K562 (cell line): Measurements from ENCODE around the gene MAGI2. TPM values are rescaled to one million over a fixed set of nuclear protein-coding genes. Genes with fewer than 3 reads are reported as not detected.

Experiments used
- BCLAF1 ChIP-seq, 2 experiments: fragments of 450-650 bp in 1 of 2; IDR thresholded peaks; 2 replicates each; pipeline ENCODE4 v1.6.1; 2011 to 2017; ENCODE audit warnings: low read depth in 2 of 2, antibody characterized with exemption in 1 of 2, borderline replicate concordance in 1 of 2, low read length in 1 of 2, mild to moderate bottlenecking in 1 of 2, mixed read lengths in 1 of 2; ENCODE audit not compliant: control insufficient read depth in 1 of 2
- CUX1 ChIP-seq: fragments of 200-800 bp; sonication (Bioruptor generic); IDR thresholded peaks from 2 replicates; pipeline ENCODE4 v1.6.1; 2016; ENCODE audit warnings: missing genetic modification characterization, missing compliant biosample characterization
- GTF2E2 ChIP-seq: fragments of 200-800 bp; sonication (Bioruptor generic); IDR thresholded peaks from 2 replicates; pipeline ENCODE4 v1.6.1; 2016; ENCODE audit warnings: missing genetic modification characterization, missing compliant biosample characterization
- MAZ ChIP-seq, 2 experiments: fragments of 450-650 bp in 1 of 2; sonication (generic) in 1 of 2; formaldehyde crosslinking; IDR thresholded peaks in 1 of 2; conservative IDR thresholded peaks in 1 of 2; 2 replicates each; pipeline versions ENCODE4 v1.4.0 to v1.5.0; 2020; ENCODE audit warnings: mild to moderate bottlenecking in 1 of 2, missing genetic modification reagents in 1 of 2
- NR0B1 ChIP-seq: fragments of 450-650 bp; IDR thresholded peaks from one replicate; pipeline ENCODE4 v1.6.1; 2018; ENCODE audit warnings: mild to moderate bottlenecking, moderate library complexity; ENCODE audit not compliant: partially characterized antibody
- POLR2G ChIP-seq: fragments of 200-400 bp; formaldehyde crosslinking; IDR thresholded peaks from 2 replicates; pipeline ENCODE4 v1.6.1; 2017; ENCODE audit warnings: low read depth, mild to moderate bottlenecking, antibody characterized with exemption, low read length, moderate library complexity
- SIX5 ChIP-seq, 2 experiments: IDR thresholded peaks; 2 replicates each; pipeline ENCODE4 v1.6.1; 2011; ENCODE audit warnings: low read length in 2 of 2, borderline replicate concordance in 1 of 2, low read depth in 1 of 2, mild to moderate bottlenecking in 1 of 2, moderate library complexity in 1 of 2; ENCODE audit not compliant: insufficient read depth in 1 of 2
- SMARCC2 ChIP-seq: fragments of 450-650 bp; IDR thresholded peaks from 2 replicates; pipeline ENCODE4 v1.6.1; 2017; ENCODE audit warnings: antibody characterized with exemption, moderate library complexity, mild to moderate bottlenecking, low read depth
- SOX6 ChIP-seq: fragments of 450-650 bp; IDR thresholded peaks from 2 replicates; pipeline ENCODE4 v1.6.1; 2014; ENCODE audit warnings: mild to moderate bottlenecking
- SP1 ChIP-seq: sonication (generic); formaldehyde crosslinking; IDR thresholded peaks from 2 replicates; pipeline ENCODE4 v1.8.1; 2022; ENCODE audit warnings: mild to moderate bottlenecking, missing genetic modification reagents
- TSHZ1 ChIP-seq: fragments of 250-450 bp; sonication (Bioruptor Pico); IDR thresholded peaks from 2 replicates; pipeline ENCODE4 v1.4.0; 2020; ENCODE audit warnings: mild to moderate bottlenecking, moderate library complexity
- ZKSCAN8 ChIP-seq: fragments of 200-800 bp; sonication (Bioruptor generic); IDR thresholded peaks from 2 replicates; pipeline ENCODE4 v1.6.1; 2016; ENCODE audit warnings: missing genetic modification characterization, missing compliant biosample characterization
- ZNF274 ChIP-seq: IDR thresholded peaks from 2 replicates; pipeline ENCODE4 v1.6.1; 2011; ENCODE audit warnings: low read depth, mild to moderate bottlenecking, low read length, moderate library complexity, borderline replicate concordance
- polyA plus RNA-seq, 8 experiments: library from polyadenylated mRNA; depleted of rRNA in 4 of 8; stranded (reverse) in 5 of 8; unstranded in 3 of 8; fragments of >200 nt; fragmentation: Nextera tagmentation in 2 of 8; fragmentation: Illumina TruSeq in 1 of 8; extraction: Ambion mirVana in 2 of 8; extraction: Trizol in 1 of 8; gene quantifications; 2 replicates each; pipeline versions ENCODE4 v1.2.1 to v1.2.3, GENCODE V29; 2011 to 2014; ENCODE audit warnings: inconsistent platforms in 1 of 8, missing spikeins in 1 of 8
- total RNA-seq, 7 experiments: library from RNA; depleted of rRNA in 6 of 7; stranded (reverse); fragments of >200 nt in 6 of 7; fragmentation: Illumina TruSeq in 2 of 7; extraction: Trizol in 2 of 7; gene quantifications; 2 replicates each; pipeline versions ENCODE4 v1.2.1 to v1.2.3, GENCODE V29; 2011 to 2021; ENCODE audit warnings: low replicate concordance in 1 of 7

The MAGI2 gene
- total and polyA plus RNA-seq, 9 of the 15 experiments (the other 6 are each of a cell fraction or from before 2014, with no cell fraction given) = 0.27 to 1.4 (median 0.70) TPM

- TF ChIP-seq SIX5 (IDR thresholded peaks at IDR 0.05; ENCODE audit: borderline replicate concordance in 1 of 2, insufficient read depth in 1 of 2, low read depth in 1 of 2, low read length in 2 of 2) (no peak), SOX6 (no peak), MAZ (CRISPR knock-in tag; conservative IDR thresholded peaks at IDR 0.05 in 1 of 2, IDR thresholded peaks at IDR 0.05 in 1 of 2) (no peak), SMARCC2 (no peak), GTF2E2 (no peak), NR0B1 (no peak), ZKSCAN8 (CRISPR knock-in tag) (no peak), CUX1 (CRISPR knock-in tag) (no peak), TSHZ1 (CRISPR knock-in tag) (no peak), BCLAF1 (IDR thresholded peaks at IDR 0.05; ENCODE audit: borderline replicate concordance in 1 of 2, control insufficient read depth in 1 of 2, low read depth in 2 of 2, low read length in 1 of 2) (no peak), POLR2G (no peak), SP1 (CRISPR knock-in tag) (no peak), ZNF274 (no peak)
Observed at GRCh38 chr7:78151229-78151628, 1302.2 kb downstream of the MAGI2 start (continued).
